ENCODE measurements around the gene PCDH10.

DNA sequence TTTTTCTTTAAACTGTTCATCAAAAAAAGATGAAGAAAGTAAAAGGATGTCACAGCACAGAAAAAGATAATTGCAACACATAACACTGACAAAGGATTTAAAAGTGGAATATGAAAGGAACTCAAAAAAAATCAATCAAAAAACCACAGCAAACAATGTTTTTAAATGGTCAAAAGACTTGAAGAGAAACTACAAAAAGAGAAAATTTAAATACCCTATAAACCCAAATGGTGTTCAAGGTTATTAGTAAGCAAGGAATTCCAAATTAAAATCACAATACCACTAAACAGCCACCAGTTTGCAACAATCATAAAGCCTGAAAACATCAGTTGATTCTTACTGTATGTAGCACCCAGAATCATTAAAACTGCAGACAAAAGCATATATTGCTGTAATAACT lies 36.5 kb upstream of the PCDH10 start:
- no peak for TF ChIP-seq CTCF (conservative IDR thresholded peaks at IDR 0.05 in 1 of 2, IDR thresholded peaks at IDR 0.05 in 1 of 2; ENCODE audit: extremely low read depth in 1 of 2, insufficient read depth in 1 of 2, low read depth in 1 of 2, low read length in 2 of 2)
- TF ChIP-seq EZH2 (IDR thresholded peaks at IDR 0.05; ENCODE audit: borderline replicate concordance, low read length) = no peak
